ENCODE data around the gene RAB11B. TPM values are rescaled to one million over a fixed set of nuclear protein-coding genes. Genes with fewer than 3 reads are reported as not detected.
"Not testable (repeated sequence)": the region's sequence is repeated elsewhere in the genome, so short reads cannot be mapped to it uniquely, and the experiment has no call there.

Gene RAB11B
- total and polyA plus RNA-seq, 9 donors = 20.8 to 142 (median 102) TPM

- 31 to 81% (median 65%) methylated on average over 23 to 24 of the region's 24 CpGs for WGBS, 3 donors
- no peaks in the 10 kb centered on the region for H3K36me3 ChIP-seq
- no peaks in the 10 kb centered on the region for H3K27me3 ChIP-seq
- no peak overlapping the region for H3K4me3 ChIP-seq
- H3K9me3 ChIP-seq = no peaks in the 10 kb centered on the region
- peak in 1 of 5 donors; percentile 47 for DNase-seq
- TF ChIP-seq EP300 (IDR thresholded peaks at IDR 0.05) (no peak), POLR2A (IDR thresholded peaks at IDR 0.05) (no peak), CTCF (IDR thresholded peaks at IDR 0.05) (no peak)
- intact Hi-C loops (cut with DNase I) = loop anchor here in 1 of 4 donors (10.0 kb wide), 1 partner anchor 101 kb away; the partner anchor contains the start of gene PRAM1
- peaks cover 7% of the 10 kb centered on the region for H3K4me1 ChIP-seq (ENCODE audit: insufficient read depth)
- peak overlapping the region in 1 of 2 donors; percentile 38 for H3K27ac ChIP-seq
These were observed 13.6 kb downstream of the RAB11B start for GRCh38 chr19:8403820-8404109.

GRCh38 chr19:8404391-8405151 is 14.4 kb downstream of the RAB11B start:
- H3K4me3 ChIP-seq = no peak overlapping the region
- peak overlapping the region in 1 of 2 donors; percentile 38 for H3K27ac ChIP-seq
- no peak for TF ChIP-seq EP300 (IDR thresholded peaks at IDR 0.05)
- TF ChIP-seq CTCF (IDR thresholded peaks at IDR 0.05) = no peak
- no peak for TF ChIP-seq POLR2A (IDR thresholded peaks at IDR 0.05)
- H3K36me3 ChIP-seq = no peaks in the 10 kb centered on the region
- no peaks in the 10 kb centered on the region for H3K27me3 ChIP-seq
- H3K4me1 ChIP-seq (ENCODE audit: insufficient read depth) = peaks cover 7% of the 10 kb centered on the region
- 47 to 79% (median 62%) methylated on average over 18 of the region's 18 CpGs for WGBS, 3 donors
- intact Hi-C loops (cut with DNase I) = loop anchor here in 1 of 4 donors (10.0 kb wide), 1 partner anchor 100 kb away; the partner anchor contains the start of gene PRAM1
- no peaks in the 10 kb centered on the region for H3K9me3 ChIP-seq
- peak in 3 of 5 donors; percentile 36 to 63 (median 55) for DNase-seq

GRCh38 chr19:8410718-8411117 is 20.6 kb downstream of the RAB11B start:
- not testable (repeated sequence) for H3K27me3 ChIP-seq; H3K36me3 ChIP-seq; H3K27ac ChIP-seq; H3K9me3 ChIP-seq; H3K4me3 ChIP-seq; H3K4me1 ChIP-seq (ENCODE audit: insufficient read depth); DNase-seq
- intact Hi-C loops (cut with DNase I) = loop anchor here in 1 of 4 donors (5.0 kb wide), 1 partner anchor 97 kb away; no protein-coding TSS in a partner anchor
- 82 to 90% (median 82%) methylated on average over 13 of the region's 13 CpGs for WGBS, 3 donors

GRCh38 chr19:8412783-8413628 is 22.8 kb downstream of the RAB11B start, which contains the start of gene MARCHF2:
Gene MARCHF2, plus strand, starts transcription at chr19:8413305. Its CDS starts 8,536 bp downstream, at chr19:8421841.
- Histone ChIP-seq H3K4me3 (peak within 1 kb of the TSS; percentile 67), H3K36me3 (no peaks in the 10 kb centered on the region), H3K9me3 (no peaks in the 10 kb centered on the region), H3K27me3 (no peaks in the 10 kb centered on the region), H3K4me1 (ENCODE audit: insufficient read depth) (peaks cover 5% of the 10 kb centered on the region), H3K27ac (no peak within 1 kb of the TSS)
- DNase-seq = peak; percentile 95 to 99 (median 97)
- TF ChIP-seq POLR2A (IDR thresholded peaks at IDR 0.05) (peak; percentile 41), CTCF (IDR thresholded peaks at IDR 0.05) (peak; percentile 62 to 70 (median 65)), EP300 (IDR thresholded peaks at IDR 0.05) (no peak)
- intact Hi-C loops (cut with DNase I) = loop anchor here in 2 of 4 donors (2.0 to 5.0 kb wide), 2 partner anchors 32 to 94 kb away; partner anchors contain the start of gene HNRNPM (in 1 of the 2)
- WGBS, 3 donors = 3 to 6% (median 4%) methylated on average over 58 to 88 of the region's 89 CpGs

All from ovary (tissue), 9 donors.